Stimulated activated naive B cell treated with anti-CD40 and anti-IgM and Interleukin-4, amounts not matched to agents 10 μg/mL and 1 μg/mL and 100 μg/mL, for 72 hours (primary cell): ENCODE measurements around the gene ACSS3.
"Not testable (repeated sequence)": the region's sequence is repeated elsewhere in the genome, so short reads cannot be mapped to it uniquely, and the experiment has no call there.

Source experiments
- ATAC-seq, 2 donors: fragments of 150-1000 bp; cut with Tn5 transposase; replicated peaks; 2 replicates each; pipeline ENCODE4 v1.10.0; 2021; ENCODE audit warnings: moderate library complexity in 1 of 2
- DNase-seq: peaks from one replicate; pipeline ENCODE4 v3.0.0; 2021
- H3K27ac Mint-ChIP-seq: one replicate; pipeline ENCODE4 v1.8.0; 2022; ENCODE audit warnings: mild to moderate bottlenecking, mixed read lengths
- H3K27me3 Mint-ChIP-seq, 2 donors: one replicate each; pipeline ENCODE4 v1.8.0; 2022; ENCODE audit warnings: mixed read lengths in 2 of 2
- H3K36me3 Mint-ChIP-seq, 2 donors: one replicate each; pipeline ENCODE4 v1.8.0; 2022; ENCODE audit warnings: mixed read lengths in 2 of 2, mild to moderate bottlenecking in 1 of 2
- H3K4me1 Mint-ChIP-seq, 2 donors: one replicate each; pipeline ENCODE4 v1.8.0; 2022; ENCODE audit warnings: mixed read lengths in 2 of 2, mild to moderate bottlenecking in 1 of 2
- H3K4me3 Mint-ChIP-seq, 2 donors: one replicate each; pipeline ENCODE4 v1.8.0; 2022; ENCODE audit warnings: mild to moderate bottlenecking in 2 of 2, mixed read lengths in 2 of 2, moderate library complexity in 1 of 2
- H3K9me3 Mint-ChIP-seq, 2 donors: one replicate each; pipeline ENCODE4 v1.8.0; 2022; ENCODE audit warnings: mixed read lengths in 2 of 2, mild to moderate bottlenecking in 1 of 2

Gene ACSS3

DNA sequence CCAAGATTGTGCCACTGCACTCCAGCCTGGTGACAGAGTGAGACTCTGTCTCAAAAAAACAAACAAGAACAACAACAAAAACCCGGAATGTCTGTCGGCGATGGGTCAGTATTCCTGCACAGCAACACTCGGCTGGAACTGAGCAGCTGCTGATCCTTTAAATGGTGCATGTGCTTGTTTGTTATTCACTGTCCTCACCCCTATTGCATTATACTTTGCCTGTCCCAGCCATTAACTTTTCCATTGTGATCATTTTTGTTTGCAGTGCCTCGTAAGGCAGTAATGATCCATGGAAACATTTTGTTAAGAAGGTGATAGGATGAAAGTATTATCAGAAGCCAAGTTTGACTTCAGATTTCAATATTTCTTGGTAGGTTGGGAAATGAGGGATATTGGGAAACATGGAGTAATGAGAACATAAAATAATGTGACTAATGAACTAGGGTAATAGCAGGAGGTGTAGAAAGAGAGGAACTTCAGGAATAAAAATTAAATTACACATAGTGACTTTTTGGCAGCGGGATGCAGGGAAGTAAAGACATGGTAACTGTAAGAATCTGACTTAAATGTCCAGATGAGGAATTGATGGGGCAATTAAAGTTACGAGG lies 6.1 kb downstream of the ACSS3 start:
- Mint-ChIP-seq H3K27me3 (peaks cover under 1 to 3% of the 10 kb centered on the region in 2 donors), H3K4me3 (no peak overlapping the region), H3K9me3 (peaks cover 0 to 3% of the 10 kb centered on the region in 2 donors), H3K36me3 (no peaks in the 10 kb centered on the region), H3K4me1 (no peaks in the 10 kb centered on the region), H3K27ac (no peak overlapping the region)
- ATAC-seq (no peak), DNase-seq (no peak)

DNA sequence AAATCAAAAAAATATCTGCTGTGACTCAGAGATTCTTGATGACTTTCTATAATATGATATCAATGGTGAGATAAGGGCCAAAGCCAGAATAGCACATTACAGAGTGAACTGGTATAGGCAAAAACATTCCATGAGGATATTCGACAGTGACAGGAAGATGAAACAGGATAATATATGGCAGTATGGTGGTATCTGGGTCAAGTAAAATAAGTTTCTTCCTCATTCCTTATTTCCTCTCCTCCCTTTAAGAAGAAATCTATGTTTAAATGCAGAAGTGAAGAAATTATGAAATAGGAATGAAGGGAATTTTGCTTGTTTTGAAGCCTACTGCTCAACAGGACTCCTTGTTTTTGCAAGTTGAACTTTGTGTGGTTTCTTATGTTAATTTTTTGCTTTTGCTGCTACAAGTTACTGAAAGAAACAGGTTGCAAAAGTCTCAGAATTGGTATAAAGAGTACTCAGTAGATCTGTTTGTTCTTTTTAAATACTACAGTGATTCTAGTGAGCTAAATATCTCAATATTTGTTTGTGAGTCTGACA lies 7.0 kb downstream of the ACSS3 start:
- no peaks in the 10 kb centered on the region for H3K27me3 Mint-ChIP-seq
- ATAC-seq (no peak), DNase-seq (no peak)
- H3K27ac Mint-ChIP-seq, result no peak overlapping the region
- no peaks in the 10 kb centered on the region for H3K36me3 Mint-ChIP-seq
- H3K4me1 Mint-ChIP-seq, result no peaks in the 10 kb centered on the region
- peaks cover 0 to 3% of the 10 kb centered on the region in 2 donors for H3K9me3 Mint-ChIP-seq
- H3K4me3 Mint-ChIP-seq, result no peak overlapping the region

DNA sequence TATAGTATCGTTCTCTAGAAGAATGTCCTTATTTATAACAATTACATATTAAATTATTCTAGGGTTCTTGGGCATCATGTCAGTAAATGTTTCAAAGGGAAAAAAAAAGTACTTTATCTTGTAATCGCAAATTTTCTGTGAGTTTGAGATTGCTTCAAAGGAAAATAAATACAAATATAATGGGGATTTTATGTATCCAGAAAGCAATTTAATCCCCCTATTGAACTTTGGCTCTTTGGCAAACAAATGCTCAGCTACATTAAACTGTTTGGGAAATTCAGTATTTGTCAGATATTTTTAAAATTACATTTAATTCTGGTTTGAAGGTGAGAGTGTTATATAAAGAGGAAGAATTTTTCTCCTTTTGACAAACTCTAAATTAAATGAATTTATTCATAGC lies 8.0 kb downstream of the ACSS3 start:
- ATAC-seq, result no peak
- no peak overlapping the region for H3K4me3 Mint-ChIP-seq
- DNase-seq, result no peak
- H3K27ac Mint-ChIP-seq, result no peak overlapping the region
- no peaks in the 10 kb centered on the region for H3K36me3 Mint-ChIP-seq
- H3K4me1 Mint-ChIP-seq, result no peaks in the 10 kb centered on the region
- no peaks in the 10 kb centered on the region for H3K27me3 Mint-ChIP-seq
- peaks cover 0 to 3% of the 10 kb centered on the region in 2 donors for H3K9me3 Mint-ChIP-seq

DNA sequence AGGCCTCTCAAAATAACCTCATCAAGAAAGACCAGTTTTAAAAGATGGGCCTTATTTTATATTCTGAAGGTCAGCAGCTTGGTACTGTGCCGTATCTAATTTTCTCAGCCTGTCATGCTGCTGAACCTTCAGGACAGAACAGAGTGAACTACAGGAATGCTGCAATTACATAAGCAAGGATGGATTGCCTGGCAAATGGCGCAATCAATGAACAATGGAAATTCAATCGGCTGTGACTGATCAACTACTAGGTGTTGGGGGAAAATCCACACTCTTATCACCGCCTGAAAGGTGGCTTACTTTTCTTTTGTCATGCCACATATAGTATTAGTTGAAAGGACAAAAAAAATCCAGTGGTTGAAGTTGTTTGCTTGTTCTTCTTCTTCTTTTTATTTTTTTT lies 8.5 kb downstream of the ACSS3 start:
- DNase-seq (no peak), ATAC-seq (no peak)
- Mint-ChIP-seq H3K4me3 (no peak overlapping the region), H3K27ac (no peak overlapping the region), H3K27me3 (no peaks in the 10 kb centered on the region), H3K36me3 (no peaks in the 10 kb centered on the region), H3K4me1 (no peaks in the 10 kb centered on the region), H3K9me3 (peaks cover 0 to 3% of the 10 kb centered on the region in 2 donors)

DNA sequence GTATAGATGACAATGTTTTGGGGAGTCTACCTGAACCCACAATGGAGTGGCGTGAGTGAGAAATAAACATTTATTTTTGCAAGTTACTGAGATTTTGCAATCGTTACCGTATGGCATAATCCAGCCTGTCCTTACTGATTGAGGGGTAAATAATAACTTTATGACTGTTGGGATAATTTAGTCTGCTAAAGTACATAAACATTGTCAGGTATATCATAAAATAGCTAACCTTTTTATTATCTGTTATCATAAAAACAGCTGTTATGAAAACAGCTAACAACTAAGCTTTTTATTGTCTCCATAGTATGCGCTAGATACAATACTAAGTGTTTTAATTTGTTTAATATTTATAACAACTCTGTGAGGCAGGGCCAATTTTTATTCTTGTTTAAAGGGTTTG lies 10.3 kb downstream of the ACSS3 start:
- DNase-seq, result no peak
- no peak for ATAC-seq
- H3K36me3 Mint-ChIP-seq, result no peaks in the 10 kb centered on the region
- no peak overlapping the region for H3K27ac Mint-ChIP-seq
- H3K4me3 Mint-ChIP-seq, result no peak overlapping the region
- peaks cover 0 to 1% of the 10 kb centered on the region in 2 donors for H3K9me3 Mint-ChIP-seq
- no peaks in the 10 kb centered on the region for H3K27me3 Mint-ChIP-seq
- no peaks in the 10 kb centered on the region for H3K4me1 Mint-ChIP-seq

DNA sequence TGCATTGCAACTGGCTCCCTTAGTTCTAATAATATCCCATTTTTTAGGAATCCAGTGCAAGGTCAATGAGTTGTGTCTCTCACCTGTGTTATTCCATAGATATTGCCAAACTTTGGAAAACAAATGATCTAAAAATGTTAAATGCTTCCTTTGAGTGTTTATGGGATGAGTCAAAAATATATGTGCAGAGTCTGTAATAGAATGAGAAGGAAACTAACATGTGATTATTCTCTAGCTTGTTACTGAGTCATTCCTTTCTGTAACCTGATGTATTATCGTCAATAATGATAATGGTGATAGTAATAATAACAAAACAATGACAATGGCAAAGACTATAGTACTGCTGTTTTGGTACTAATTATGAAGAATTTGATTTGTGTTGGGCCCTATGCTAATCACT lies 11.5 kb downstream of the ACSS3 start:
- peaks cover 0 to 1% of the 10 kb centered on the region in 2 donors for H3K9me3 Mint-ChIP-seq
- DNase-seq (no peak), ATAC-seq (no peak)
- no peaks in the 10 kb centered on the region for H3K36me3 Mint-ChIP-seq
- H3K27me3 Mint-ChIP-seq, result no peaks in the 10 kb centered on the region
- H3K27ac Mint-ChIP-seq, result no peak overlapping the region
- no peaks in the 10 kb centered on the region for H3K4me1 Mint-ChIP-seq
- no peak overlapping the region for H3K4me3 Mint-ChIP-seq

DNA sequence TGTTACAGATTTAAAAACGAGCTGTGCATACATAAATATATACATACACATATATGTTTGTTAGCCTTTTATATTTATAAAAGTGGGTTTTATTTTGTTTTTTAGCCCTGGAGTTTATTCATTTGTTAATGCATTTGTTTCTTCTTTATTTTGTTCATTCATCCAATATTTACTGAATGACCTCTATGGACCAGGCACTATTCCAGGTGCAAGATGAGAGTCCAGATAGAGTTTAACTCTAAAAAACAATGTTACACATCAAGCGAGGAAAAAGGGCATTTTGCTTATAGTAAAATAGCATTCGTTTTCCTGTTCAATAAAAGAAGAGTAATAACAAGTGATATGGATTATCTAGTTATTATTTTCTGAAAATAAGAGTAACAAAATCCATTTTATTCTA lies 14.2 kb downstream of the ACSS3 start:
- DNase-seq (no peak), ATAC-seq (no peak)
- H3K4me1 Mint-ChIP-seq, result no peaks in the 10 kb centered on the region
- no peaks in the 10 kb centered on the region for H3K27me3 Mint-ChIP-seq
- H3K9me3 Mint-ChIP-seq, result peaks cover 0 to 3% of the 10 kb centered on the region in 2 donors
- no peak overlapping the region for H3K27ac Mint-ChIP-seq
- H3K4me3 Mint-ChIP-seq, result no peak overlapping the region
- H3K36me3 Mint-ChIP-seq, result no peaks in the 10 kb centered on the region

DNA sequence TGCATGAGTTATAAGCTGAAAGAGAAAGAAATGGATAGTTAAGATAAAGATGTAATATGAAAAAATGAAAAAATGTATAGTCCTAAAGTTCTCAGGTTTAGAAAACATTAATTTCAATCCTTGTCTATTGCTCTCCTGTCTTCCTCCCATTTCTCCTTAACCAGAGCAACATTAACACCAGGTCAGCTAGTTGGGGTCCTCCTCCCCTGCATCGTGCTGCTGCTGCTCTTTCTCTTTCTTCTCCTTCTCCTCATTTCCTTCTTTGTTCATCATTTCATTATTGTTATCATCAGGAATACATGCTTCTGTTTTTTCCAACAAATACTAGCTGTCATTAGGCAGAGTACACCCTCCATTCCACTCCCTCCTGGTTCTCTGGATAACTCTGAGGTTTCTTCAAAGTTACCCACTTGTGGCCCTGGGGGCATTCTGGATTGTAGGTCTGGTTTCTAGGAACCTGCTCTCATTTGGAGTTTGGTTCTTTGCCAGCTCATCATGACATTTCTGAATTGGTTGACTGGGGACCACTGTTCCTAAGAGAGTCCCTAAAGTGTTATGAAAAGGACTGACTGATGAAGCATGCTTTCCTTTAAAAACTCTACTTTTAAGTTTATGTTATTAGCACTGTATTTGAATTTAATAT lies 17.0 kb downstream of the ACSS3 start:
- Mint-ChIP-seq H3K4me1 (no peaks in the 10 kb centered on the region), H3K27ac (no peak overlapping the region), H3K36me3 (no peaks in the 10 kb centered on the region), H3K9me3 (peaks cover 0 to 6% of the 10 kb centered on the region in 2 donors), H3K4me3 (no peak overlapping the region), H3K27me3 (no peaks in the 10 kb centered on the region)
- DNase-seq (no peak), ATAC-seq (no peak)

DNA sequence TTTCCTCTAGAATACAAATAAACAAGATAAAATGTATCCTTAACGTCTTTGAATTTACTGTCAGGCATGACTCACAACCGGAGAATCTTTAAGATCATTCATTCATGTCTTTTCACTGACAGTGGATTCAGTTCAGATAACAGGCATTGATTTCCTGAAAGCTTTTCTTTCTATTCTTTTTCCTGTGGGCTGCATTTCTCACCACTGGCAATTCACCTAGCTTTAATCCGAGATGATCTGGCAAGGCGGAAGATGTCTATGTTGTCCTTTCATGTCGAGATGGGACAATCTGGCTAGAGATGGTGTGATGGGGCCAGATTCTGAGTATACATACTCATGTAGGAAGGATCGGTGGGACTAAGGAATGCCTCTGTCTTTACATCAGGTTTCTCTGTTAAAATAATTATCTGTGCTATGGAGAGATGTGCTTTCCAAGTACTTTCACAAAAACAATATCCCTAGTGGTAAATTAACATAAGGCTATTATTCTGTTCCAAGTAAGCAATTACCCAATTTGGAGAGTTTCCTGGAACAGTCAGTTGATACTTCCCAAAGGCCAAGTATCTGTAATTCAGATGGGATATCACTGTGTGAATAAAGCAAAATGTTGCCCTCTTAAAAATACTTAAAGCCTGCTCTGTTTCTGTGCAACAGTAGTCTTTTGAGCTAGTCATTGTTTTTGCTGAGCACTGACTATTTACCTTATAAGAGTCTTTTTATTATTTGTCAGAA lies 17.8 kb downstream of the ACSS3 start:
- H3K36me3 Mint-ChIP-seq, result no peaks in the 10 kb centered on the region
- no peak overlapping the region for H3K4me3 Mint-ChIP-seq
- no peak for DNase-seq

DNA sequence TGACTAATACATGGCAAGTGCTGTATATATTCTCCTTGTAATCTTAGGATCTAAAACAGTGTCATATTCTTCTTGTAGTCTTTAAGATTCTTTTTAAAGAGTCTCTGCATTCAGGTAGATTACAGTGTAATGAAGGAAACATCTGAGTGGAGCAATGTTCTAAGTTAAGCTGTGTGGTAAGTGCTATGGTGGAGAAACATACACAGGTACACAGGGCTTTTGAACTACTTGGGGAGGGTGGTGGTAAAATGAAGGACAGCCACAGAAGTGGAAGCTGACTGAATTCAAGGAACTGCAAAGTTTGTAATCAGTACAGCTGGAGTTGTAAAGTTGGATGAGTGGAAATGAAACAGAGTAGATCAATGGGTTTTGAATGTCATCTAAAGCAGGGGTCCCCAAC lies 27.8 kb downstream of the ACSS3 start:
- H3K27me3 Mint-ChIP-seq, result no peaks in the 10 kb centered on the region
- DNase-seq, result no peak
- no peaks in the 10 kb centered on the region for H3K4me1 Mint-ChIP-seq
- no peaks in the 10 kb centered on the region for H3K36me3 Mint-ChIP-seq
- H3K4me3 Mint-ChIP-seq, result no peak overlapping the region
- no peaks in the 10 kb centered on the region for H3K9me3 Mint-ChIP-seq
- no peak for ATAC-seq
- no peak overlapping the region for H3K27ac Mint-ChIP-seq

More for the DNA sequence above, 17.8 kb downstream of the ACSS3 start:
- H3K4me1 Mint-ChIP-seq, result no peaks in the 10 kb centered on the region
- no peaks in the 10 kb centered on the region for H3K27me3 Mint-ChIP-seq
- no peak for ATAC-seq
- peaks cover 0 to 6% of the 10 kb centered on the region in 2 donors for H3K9me3 Mint-ChIP-seq
- H3K27ac Mint-ChIP-seq, result no peak overlapping the region

DNA sequence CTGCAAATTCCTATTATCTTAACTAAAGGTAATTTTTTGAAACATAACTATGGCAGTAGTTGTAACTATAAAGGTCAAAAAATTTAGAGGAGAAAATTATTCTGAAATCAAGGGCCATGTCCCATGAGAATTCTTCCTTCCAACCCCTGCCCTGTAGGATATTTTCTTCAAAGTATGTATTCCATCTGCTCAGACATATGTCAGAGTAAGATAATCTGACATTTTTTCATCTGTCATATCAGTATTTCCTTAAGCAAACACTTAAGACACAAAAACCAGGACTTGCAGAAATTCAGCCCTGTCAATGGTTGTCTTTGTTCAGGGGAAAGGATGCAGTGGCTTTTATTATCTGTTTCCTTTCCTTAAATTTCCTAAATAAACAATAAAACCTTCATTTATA lies 36.3 kb downstream of the ACSS3 start:
- Mint-ChIP-seq H3K4me1 (no peaks in the 10 kb centered on the region), H3K27me3 (no peaks in the 10 kb centered on the region), H3K36me3 (no peaks in the 10 kb centered on the region), H3K9me3 (peaks cover 4 to 6% of the 10 kb centered on the region in 2 donors), H3K4me3 (no peak overlapping the region), H3K27ac (no peak overlapping the region)
- DNase-seq (no peak), ATAC-seq (no peak)

DNA sequence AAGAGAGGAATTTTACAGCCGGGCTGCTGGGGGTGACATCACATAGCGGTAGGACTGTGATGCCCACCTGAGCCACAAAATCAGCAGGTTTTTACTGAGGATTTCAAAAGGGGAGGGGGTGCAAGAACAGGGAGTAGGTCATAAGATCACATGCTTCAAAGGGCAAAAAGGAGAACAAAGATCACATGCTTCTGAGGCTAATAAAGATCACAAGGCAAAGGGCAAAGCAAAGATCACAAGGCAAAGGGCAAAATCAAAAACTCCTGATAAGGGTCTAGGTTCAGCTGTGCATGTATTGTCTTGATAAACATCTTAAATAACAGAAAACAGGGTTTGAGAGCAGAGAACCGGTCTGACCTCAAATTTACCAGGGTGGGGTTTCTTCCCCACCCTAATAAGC lies 41.2 kb downstream of the ACSS3 start:
- not testable (repeated sequence) for ATAC-seq, DNase-seq, H3K4me1 Mint-ChIP-seq, H3K4me3 Mint-ChIP-seq, H3K27me3 Mint-ChIP-seq, H3K36me3 Mint-ChIP-seq, H3K27ac Mint-ChIP-seq
- peaks cover 9 to 12% of the 10 kb centered on the region in 2 donors for H3K9me3 Mint-ChIP-seq

DNA sequence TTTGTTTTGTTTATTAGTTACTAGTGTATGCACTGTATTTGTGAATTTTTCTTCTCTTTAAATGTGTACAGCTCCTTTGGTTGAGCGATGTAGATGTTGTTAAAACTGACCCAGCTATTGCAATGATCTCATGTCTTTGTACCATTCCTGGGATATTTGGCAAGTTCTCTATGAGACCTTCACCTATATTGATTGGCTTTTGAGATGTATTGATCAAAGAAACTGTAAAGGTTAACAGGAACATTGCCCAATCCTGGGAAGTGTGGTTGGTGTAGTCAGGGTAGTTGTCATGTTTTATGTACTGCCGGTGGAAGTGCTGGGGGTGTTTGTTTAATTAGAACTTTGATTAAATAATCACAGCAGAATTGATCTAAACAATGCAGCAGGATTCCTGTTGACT lies 43.1 kb downstream of the ACSS3 start:
- DNase-seq, result no peak
- Mint-ChIP-seq H3K4me1 (no peaks in the 10 kb centered on the region), H3K27me3 (no peaks in the 10 kb centered on the region), H3K9me3 (peaks cover 9 to 15% of the 10 kb centered on the region in 2 donors), H3K4me3 (no peak overlapping the region), H3K27ac (no peak overlapping the region), H3K36me3 (no peaks in the 10 kb centered on the region)
- ATAC-seq, result no peak

DNA sequence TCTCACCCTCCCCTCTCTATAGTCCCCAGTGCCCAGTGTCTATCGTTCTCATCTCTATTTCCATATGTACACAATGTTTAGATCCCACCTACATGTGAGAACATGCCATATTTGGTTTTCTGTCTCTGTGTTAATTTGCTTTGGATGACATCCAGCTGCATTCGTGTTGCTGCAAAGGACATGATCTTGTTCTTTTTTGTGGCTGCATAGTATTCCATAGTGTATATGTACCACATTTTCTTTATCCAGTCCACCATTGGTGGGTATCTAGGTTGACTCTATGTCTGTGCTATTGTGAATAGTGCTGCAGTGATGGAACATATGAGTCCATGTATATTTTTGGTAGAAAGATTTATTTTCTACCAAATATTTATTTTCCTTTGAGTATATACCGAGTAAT lies 45.7 kb downstream of the ACSS3 start:
- Mint-ChIP-seq H3K36me3 (no peaks in the 10 kb centered on the region), H3K27ac (no peak overlapping the region), H3K9me3 (peaks cover 9 to 15% of the 10 kb centered on the region in 2 donors), H3K4me3 (no peak overlapping the region), H3K4me1 (no peaks in the 10 kb centered on the region), H3K27me3 (no peaks in the 10 kb centered on the region)
- DNase-seq, result no peak
- no peak for ATAC-seq

DNA sequence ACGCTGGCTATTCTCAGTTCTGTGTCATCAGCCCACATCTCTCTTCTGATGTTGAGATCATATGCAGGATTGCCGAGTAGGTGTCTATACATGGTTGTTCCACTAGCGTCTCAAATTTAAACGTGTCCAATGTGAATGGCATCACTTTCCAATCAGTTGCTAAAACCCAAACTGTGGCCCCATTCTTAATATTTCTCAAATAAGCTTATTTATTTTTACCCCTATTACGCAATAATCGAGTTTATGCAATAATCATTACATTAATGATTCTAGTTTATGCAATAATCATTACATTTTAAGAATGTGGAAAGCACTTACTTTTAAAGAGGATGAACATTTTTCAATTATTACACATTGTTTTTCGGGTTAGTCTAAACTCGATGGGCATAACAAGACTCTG lies 47.8 kb downstream of the ACSS3 start:
- Mint-ChIP-seq H3K4me1 (no peaks in the 10 kb centered on the region), H3K36me3 (no peaks in the 10 kb centered on the region), H3K9me3 (peaks cover 3 to 9% of the 10 kb centered on the region in 2 donors), H3K4me3 (no peak overlapping the region), H3K27me3 (no peaks in the 10 kb centered on the region), H3K27ac (no peak overlapping the region)
- ATAC-seq (no peak), DNase-seq (no peak)
